HG03045 (cell line): ENCODE measurements around the gene MCTP1.

Experiments
- ATAC-seq: cut with Tn5 transposase; IDR thresholded peaks from one replicate; pipeline ENCODE4 v1.9.1; 2021; ENCODE audit warnings: mild to moderate bottlenecking, moderate library complexity; ENCODE audit not compliant: unreplicated experiment

Gene MCTP1

DNA sequence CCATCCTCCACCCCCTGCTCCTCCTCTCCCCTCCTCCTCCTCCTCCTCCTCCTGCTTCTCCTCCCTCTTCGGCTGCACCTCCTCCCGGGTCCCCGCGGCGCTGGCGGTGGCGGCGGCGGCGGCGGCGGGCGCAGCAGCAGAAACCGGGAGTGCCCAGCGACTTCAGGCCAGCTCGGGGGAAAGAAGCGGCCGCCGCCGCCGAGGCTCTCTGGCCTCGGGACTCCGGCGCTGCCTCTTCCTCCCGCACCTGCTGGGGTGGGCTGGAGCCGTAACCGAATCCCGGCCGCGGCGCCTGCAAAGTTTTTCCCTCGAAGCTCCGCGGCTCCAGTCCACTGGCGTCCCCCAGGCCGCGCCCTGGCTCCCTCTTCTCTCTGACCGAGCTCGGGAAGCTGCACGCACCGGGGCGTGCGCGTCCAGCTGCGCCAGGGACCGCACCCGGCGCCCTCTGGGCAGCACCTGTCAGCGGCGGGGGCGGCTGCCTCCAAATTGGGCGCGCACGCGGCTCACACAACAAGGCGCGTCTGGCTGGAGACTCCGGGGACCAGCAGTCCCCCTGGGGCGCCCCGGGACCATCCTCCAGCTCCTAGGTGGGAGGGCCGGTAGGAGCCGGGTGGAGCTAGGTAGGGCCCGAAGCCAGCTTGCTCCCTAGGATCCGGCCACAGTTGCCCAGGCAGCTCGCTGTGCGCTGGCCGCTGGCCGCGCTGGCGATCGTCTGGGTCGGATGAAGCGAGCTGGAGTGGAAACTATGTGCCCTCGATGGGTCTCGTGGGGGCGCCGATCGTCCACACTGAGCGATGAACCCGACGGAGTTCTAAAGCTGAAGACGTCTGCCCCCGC, at the start of gene MCTP1:
Gene MCTP1, minus strand, starts transcription at position 523 of the 837 bp plus-strand sequence.
- ATAC-seq, result peak; percentile 23

DNA sequence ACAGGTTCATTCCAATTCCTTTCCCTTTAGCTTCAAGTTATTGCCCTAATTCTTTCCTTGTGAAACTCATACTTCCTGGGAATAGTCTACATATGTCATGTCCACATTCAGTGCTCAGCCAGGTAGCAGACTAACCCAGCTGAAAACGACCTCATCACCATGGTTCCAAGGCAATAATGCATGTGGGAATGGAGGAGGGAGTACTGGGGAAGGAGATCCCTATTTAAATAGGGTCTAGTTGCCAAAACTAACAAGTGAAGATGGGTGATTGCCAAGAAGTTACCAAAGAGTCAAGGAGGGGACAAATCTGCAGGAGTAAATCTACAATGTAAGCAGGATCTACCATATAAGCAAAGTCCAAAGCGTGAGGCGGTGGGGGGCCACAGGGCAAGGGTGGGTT, 47.3 kb upstream of the MCTP1 start:
- no peak for ATAC-seq

DNA sequence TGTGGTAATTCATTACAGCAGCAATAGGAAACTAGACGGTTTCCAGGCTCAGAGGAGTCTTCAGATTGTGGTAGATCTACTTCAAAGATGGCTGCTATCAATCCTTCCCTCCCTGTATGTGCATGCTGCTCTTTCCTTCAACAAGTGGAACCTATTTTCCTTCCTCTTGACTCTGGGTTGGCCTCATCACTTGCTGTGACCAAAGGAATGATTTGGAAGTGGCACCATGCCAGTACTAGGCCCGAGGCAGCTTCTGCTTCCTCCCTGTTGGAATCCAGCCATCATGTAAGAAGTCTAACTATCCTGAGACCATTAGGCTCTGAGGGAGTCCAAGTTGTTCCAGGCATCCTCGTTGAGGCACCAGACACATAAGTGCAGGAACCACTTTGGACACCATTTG, 46.5 kb upstream of the MCTP1 start:
- ATAC-seq, result no peak

DNA sequence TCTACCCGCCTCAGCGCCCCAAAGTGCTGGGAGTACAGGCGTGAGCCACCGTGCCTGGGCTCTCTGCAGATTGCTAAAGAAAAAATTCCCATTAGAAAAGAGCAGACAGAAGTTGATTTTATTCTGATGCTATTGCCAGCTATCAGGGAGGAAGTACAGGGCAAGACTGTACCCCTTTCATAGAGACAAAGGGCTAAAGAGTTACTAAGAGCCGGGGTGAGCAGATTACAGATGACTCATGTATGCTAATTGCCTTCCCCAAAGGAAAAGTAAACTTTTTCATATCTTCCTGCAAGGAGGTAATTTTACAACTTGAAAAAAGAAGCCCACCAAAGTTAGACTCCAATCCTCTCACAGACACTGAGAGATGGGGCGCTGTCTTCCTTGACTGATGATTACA, 42.3 kb upstream of the MCTP1 start:
- no peak for ATAC-seq

DNA sequence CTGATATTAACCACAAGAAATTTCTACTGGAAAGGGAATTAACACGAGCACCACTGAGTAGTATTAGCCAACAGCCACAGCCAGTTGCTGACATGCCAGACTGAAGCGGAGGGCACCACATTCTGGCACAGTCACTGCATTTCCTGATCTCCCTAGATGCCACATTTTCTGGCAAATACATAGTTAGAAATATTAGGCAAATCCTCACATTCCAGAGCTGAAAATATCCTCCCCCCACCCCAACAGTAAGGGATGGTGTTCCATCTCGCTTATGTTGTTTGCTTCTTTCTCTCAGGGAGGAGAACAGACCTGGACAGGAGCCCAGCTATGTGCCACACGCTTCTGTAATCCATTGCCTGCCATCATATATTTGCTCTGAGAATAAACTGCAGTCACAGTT, 32.8 kb upstream of the MCTP1 start:
- ATAC-seq, result no peak

DNA sequence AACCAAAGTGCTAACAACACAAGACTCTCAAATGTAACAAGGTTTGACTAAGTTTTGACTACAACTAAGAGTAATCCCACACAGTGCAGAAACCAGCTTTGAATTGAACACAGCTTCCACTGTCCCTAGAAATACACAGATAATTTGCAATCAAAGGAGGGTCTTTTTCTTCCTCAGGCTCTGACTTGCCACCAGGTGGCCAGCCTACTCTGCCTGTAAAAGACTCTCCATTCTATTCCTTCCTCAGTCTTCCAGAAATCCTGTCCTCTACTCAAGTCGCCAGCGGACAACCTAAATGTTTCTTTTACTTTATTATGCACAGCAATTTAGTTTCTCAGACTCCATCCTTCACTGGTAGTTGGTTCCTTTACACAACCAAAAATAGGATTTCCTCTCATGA, 32.2 kb upstream of the MCTP1 start:
- ATAC-seq, result no peak

DNA sequence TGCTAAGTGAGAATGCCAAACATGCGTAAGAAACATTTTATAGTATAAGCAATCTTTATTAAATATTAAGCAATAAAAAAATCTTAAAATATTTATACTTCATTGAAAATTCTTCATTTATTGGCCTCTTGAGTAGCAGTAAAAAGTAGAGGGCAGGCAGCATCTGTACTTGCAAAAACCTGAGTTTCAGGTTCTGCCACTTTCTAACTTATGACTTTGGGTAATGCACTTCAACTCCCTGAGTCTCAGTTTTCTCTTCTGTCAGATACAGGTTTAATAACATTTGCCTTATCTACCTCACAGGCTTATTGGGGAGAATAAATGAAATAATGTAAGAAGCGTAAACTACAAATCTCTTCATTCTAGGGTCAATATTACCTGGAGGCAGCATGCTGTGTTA, 19.8 kb upstream of the MCTP1 start:
- ATAC-seq, result no peak

DNA sequence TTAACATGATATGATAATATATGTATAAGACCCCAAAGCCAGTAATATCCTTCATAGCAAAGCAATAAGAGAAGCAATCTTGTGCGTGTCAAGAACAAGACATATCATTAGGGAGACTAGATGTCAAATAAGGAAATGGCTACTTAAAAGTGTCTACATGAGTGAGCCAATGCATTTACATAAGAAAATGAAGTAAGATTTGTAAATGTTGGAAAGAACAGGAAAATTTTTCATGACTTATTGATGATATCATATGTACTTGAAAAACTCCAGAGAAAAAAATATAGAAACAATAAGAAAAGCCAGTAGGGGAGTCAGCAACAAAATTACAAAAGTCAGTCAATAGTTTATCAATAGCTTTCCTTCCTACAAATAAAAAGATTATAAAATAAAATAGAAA, 13.8 kb upstream of the MCTP1 start:
- ATAC-seq, result no peak

DNA sequence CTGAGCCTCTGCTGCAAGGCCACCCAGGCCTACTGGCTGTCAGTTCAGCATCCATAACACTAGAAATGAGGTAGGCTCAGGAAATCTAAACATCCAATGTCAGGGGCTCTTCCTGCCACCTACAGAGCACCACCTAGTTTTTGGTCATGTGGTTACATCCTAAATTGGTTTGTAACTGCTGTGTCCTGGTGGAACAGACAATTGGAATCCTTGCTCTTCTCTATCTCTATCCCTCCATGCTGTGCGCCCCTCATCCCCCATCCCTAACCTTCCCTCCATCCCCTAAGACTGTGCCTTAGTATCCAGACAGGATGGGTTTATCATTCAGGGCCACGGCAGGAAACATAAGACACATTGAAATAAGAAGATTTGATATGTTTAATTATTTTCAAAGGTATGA, 11.4 kb upstream of the MCTP1 start:
- ATAC-seq, result no peak

DNA sequence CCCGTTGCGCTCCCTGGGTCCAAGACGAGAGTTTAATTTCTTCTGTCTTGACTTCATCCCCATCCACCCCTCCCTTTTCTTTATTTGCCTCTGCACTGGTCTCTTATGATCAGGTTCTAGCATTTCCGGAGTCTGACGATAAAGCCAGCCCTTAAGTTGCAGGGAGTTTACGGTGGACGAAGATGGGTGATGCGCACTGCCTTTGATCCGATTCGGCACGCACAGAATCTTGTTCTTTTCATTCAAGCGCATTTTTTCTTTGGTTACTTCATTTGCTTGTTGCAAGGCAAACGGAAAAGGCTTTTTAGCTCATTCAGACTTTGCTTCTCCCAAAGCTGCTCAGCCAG, 488 bp upstream of the MCTP1 start:
- ATAC-seq, result no peak

DNA sequence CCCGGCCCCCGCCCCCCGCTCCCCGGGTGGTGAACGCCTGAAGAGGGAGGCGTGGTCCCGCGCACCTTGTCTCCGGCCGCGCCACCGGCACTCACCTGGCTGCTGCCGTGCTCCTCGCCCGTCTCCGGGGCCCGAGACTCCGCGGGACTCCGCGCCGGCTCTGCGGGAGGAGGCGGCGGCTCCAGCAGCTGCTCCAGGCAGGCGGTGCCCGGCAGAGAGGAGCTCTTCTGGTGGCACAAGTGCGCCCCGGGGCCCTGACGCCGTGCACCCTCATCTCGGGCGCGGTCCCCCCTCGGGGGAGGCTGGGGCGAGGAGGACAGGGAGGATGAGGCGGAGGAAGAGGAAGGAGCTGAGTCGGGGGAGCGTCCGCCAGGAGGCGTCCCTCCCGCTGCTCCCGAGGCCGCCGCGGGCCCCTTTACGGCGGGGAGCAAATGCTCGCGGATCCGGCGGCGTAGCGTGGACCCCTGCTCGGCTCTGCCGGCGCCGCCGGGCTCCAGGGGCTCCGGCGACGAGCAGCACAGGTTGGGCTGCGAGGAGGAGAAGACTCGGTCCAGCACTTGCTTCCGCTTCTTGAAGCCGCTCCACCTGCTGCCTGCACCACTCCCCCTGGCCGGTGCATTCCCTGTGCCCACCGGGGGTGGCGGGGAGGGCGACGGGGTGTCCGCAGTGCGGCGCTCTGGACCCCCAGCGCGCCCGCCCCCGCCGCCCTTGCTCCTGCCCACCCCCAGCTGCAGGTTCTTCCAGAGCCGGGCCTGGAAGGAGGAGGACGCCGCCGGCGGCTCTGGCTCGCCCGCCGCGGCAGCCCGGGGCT, 928 bp downstream of the MCTP1 start:
- peak; percentile 50 for ATAC-seq

DNA sequence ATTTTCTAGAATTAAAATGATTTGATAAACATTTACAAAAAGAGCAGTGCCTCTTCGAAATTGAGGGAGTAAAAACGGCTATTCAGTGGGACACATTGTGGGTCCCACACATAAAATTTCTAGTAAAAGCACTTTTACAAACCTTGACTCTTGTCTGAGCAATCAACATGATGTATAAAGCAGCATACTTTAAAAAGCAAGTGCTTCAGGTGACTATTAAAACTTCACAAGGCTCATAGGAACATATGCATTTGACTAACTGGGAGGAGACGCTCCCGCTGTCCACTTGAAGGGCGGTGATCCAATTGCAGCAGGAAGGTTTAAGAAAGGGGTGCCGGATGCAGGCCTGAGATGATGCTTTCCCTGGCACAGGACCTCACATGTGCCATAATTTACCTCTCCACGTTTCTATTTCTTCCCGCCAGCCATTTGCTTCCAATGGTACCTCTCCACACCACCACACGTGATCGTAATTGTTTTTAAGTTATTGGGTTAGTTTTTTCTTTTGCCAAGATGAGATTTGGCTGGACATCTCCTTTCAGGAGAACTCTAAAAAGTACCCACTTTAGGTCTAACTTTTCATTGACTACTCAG, 1.8 kb downstream of the MCTP1 start:
- ATAC-seq, result no peak

DNA sequence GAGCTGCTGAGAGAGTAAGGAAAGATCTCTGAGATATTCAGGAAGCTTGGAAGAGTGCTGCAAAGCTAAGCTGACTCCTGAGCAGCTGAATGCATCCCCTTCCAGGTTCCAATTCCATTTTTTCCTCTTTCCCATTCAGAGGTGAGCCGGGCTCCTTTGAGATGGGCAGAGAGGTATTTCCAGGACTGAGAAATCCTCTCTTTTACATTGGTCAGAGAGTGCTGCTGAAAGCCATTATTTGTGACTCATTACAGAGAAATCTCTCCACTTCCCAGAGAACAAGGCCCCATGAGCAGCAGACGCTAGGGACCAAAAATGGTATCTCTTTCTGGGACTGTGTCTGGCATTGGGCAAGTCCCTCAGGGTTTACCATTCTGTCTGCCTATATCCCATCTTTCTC, 3.7 kb downstream of the MCTP1 start:
- no peak for ATAC-seq

DNA sequence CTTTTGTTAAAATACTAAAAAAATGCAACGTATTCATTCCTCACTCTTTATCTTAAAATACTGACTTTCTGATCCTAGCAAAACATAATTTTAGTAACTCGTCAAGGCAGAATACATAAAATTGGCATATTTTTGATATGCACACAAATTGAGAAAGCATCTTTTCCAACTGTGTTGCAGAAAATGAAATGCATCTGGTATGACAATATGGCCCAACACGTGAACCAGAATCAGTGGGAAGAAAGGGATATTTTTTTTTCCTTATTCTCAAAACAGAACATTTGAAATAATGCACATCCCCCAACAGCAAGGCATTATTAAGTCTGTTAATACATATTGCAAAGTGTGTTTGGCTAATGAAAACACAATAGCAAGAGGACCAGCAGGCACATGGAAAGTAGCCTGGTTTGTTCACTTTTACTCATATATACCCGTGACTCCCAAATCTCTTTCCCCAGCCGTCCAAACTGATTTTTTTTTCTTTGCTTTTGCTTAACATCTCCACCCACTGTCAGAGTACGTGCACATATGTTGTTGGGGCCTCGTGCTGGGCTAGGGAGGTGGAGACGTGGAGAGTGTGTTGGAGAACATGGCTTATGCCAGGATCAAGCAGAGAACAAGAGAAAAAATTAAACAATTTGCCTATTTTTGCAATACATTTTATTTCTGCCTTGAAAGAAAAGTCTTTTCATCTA, 4.3 kb downstream of the MCTP1 start:
- ATAC-seq, result no peak

DNA sequence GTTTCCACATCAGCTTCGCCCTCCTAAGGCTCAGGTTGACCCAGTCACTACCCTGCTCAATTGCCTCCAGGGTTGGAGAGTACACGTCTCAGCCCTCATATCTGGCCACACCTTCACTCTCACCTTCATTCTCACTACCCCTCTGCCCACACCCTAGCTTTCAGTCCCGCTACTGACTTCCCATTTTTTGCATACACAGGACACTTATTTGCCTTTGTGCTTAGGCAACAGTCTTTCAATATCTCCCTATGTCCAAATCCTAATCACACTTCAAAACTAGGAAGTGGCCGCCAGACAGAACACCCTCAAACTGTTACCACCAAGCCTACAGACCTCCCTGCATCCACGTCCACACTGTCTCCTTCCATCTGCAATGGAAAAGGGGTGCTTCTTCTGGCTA, 10.9 kb downstream of the MCTP1 start:
- no peak for ATAC-seq

DNA sequence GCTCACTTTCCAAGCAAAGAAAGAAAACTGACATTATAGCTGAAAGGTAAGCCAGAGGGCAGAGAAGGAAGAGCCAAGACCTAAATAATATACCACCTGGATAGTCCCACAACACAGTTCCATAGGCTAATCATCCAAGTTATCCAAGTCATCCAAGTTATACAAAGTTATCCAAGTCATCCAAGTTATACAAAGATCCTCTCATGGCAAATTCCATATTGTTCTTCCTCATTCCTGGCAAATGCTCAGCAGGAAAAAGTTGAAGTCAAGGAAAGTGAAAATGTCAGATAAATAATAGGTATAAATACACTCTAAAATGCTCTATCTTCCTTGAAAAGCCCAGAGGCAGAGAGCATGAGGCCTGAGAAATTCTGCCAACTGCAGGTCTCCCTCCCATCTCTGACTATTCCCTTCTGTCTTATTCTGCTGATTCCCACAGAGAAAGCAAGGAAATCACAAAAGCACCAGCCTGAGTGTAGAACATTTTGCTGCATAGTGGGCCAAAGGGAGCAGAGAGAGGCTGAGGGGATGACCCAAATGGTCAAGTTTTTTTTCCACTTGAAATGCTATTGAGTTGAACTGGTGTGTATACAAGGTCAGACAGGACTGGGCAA, 12.5 kb downstream of the MCTP1 start:
- ATAC-seq, result no peak

DNA sequence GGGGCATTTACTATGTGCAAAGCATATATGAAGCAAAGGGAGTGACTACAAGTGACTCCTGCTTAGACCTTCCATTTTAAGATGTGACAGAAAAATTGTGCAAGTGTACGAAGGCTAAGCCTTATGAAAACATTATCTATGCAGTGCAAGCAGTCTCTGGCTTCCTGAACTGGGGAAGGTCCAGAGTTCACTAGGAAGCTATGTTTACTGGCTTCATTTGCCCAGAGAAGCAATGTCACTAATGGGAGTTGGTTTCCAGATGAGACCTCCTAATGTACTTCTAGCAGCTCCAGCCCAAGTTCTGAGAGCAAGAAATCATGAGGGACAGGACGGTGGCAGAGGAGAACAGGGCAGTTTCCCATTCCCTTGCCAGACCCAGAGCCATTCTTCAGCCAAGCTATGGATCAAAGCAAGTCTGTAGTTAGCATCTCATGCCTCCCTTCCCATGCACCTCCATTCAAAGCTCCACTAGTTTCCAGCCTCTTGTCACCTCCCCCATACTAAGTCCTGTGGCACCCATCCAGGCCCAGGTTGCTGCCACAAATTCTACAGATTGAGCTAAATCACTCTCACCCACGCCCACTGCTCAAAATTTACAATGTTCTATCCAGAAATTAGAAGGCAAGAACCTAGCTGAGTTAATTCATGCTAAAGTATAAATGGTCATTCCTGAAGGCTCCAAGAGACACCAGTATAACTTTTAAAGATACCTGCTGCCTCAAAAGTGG, 21.8 kb downstream of the MCTP1 start:
- ATAC-seq, result no peak

DNA sequence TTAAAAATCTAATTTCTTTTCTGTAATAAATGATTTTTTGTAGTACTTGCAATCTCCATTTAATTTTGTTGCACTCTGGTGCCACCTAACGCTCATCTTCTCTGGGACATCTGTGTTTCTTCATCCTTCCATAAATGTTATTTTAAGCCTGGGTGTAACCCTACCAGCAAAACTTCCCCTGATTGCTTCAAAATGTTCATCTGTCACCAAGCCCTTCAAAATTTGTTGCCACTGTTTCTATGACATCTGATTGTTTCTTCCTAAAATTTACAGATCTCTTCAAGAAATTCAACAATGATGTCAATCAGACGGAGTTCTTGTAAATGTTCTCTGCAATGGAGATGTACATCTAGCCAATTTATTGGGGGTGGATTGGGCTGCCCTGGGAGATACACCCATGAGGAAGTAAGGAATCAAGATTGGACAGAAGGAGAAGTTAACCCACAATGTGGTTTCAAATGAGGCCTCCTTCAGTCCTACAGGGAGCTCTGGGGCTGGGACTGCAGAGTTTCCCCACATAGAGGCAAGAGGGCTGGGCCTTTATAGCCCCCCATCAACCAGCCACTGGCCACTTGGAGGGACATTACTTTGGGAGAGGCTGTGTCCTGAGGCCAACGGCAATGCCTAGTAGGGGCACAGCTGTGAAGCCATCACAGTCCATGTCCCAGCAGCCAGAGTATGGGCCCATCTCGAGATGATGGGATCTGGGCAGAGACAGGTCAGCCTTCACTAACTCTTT, 23.3 kb downstream of the MCTP1 start:
- no peak for ATAC-seq

DNA sequence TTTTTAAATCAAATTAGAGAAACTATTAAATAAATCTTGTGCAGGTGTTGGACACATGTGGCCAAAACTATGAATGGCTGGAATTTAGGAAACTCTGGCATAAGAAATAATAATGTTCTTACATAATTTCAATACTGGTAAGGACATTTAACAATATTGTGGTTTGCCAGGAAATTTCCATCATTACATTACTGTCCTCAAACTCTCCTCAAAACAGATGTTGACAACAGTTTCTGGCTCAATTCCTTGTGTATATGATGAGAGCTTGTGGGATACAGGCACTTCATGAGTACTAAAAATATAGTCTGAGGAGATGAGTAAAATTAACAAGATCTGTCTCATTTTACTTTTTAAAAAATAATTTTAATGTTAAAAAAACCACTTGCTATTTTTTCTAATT, 27.9 kb downstream of the MCTP1 start:
- ATAC-seq, result no peak

DNA sequence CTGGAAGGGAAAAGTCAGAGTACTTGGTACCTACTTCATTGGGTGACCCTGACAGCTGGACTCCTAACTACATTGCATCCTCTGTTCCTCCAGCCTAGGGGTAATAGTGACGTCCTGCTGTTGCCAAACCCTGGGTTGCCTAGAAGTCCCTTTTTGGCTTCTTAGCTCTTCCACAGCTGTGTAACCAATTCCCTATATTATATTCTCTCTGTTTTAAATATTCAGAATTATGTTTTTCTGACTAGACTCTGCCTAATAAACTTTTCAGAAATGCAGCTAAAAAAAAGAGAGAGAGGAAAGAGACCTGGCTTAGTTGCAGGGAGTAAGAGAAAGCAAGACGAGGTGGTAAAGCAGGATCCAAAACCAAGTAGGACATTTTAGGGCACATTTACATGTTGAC, 28.4 kb downstream of the MCTP1 start:
- no peak for ATAC-seq
